Dedifferentiated amniotic fluid mesenchymal stem cell (primary cell): ENCODE results near the gene PARP15.
"Not testable (repeated sequence)": the region's sequence is repeated elsewhere in the genome, so short reads cannot be mapped to it uniquely, and the experiment has no call there.

ENCODE experiments used
- DNase-seq: peaks from one replicate; pipeline ENCODE4 v3.0.0-alpha.2; 2016; ENCODE audit errors: extremely low spot score

Gene PARP15

GRCh38 chr3:122619040-122619439, 41.6 kb downstream of the PARP15 start:
- no peak for DNase-seq

DNA sequence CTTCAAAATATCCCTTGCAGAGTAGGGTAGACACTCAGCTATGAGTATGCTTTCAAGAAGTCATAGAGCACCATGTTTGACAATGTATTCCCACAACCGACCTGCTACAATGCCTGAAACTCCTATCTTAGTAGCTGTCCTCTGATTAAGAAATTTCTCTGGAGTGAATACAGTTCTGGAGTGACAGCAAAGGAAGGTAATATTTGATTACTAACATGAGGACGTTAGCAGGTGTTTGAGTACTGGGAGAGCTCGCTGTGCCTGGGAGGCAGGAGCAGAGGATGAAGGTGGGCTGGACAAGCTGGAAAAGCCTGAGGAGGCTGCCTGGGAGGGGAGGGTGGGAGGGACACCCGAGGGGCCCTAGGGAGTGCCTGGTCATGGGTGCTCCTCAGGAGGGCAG, 42.9 kb downstream of the PARP15 start:
- no peak for DNase-seq

GRCh38 chr3:122621112-122621511, 43.7 kb downstream of the PARP15 start:
- no peak for DNase-seq

DNA sequence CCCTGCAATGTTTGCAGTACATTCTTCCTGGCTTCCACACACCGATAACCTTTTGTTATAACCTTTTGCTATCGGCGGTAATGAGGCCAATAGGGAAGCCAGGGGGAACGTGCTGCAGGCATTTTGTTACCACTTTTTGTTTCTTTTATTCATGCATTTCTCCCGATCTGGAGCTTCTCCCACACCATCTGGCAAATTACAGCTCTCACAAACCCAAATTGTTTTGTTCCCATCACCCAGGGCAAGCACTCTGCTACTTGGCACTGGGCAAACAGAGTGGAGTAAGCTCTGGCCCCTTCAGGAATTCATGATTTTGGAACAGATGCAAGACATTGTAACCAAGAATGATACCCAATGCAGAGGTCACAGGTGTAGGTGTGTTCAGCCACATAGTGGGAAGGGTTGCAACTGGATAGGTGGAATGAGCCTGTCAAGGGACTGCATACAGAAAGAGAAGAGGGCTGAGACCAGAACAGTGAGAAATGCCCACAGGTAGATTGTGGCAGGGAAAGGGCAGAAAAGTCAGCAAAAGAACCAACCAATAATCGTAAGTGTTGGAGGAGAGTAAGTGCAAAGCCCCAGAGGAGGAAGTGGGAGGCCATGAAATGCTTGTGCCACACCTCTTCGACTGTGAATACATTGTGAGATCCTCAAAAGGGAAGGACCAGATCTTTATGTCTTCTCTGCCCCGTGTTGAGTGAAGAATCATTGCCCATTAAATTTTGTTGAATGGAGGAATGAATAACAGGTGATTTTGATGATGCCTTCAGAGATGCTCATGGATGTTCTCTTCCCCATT, 45.8 kb downstream of the PARP15 start:
- no peak for DNase-seq

GRCh38 chr3:122626515-122627180, 49.2 kb downstream of the PARP15 start:
- DNase-seq: no peak

DNA sequence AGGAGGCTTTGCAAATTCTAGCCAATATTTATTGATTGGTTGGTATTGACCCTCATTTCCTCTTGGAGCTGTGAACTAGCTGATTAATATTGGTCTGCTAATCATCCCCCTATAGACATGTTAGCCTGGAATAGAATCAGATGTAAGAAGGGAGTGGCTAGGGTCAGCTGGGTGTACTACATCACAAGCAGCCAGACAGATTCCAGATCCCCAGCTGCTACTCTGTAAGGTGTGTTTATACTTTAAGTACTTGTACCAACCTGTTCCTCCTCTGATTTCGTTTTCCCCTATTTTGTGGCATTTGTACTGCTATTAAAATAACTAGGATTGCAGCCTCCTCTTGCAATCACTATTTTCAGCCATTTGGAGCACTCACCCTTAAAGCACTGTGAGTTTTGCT, 49.9 kb downstream of the PARP15 start:
- no peak for DNase-seq

- DNase-seq: no peak
Observed at GRCh38 chr3:122628567-122628966, 51.1 kb downstream of the PARP15 start.

GRCh38 chr3:122629763-122630162, 52.3 kb downstream of the PARP15 start:
- DNase-seq: no peak

GRCh38 chr3:122635789-122636188, 58.3 kb downstream of the PARP15 start:
- no peak for DNase-seq

DNA sequence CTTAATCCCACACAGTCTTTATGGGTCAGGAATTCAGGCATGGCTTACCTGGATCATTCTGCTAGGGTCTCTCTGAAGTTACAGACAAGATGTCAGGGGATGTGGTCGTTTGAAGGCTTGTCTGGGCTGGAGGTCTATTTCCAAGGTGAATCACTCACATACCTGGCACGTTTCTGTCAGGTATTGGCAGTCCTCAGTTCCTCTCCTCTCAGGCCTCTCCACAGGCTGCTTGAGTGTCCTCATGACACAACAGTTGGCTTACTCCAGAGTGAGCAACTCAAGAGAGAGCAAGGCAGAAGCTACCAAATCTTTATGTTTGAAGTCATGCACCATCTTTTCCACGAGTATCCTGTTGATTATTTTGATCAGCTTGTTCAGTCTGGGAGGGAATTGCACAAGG, 59.2 kb downstream of the PARP15 start:
- no peak for DNase-seq

DNA sequence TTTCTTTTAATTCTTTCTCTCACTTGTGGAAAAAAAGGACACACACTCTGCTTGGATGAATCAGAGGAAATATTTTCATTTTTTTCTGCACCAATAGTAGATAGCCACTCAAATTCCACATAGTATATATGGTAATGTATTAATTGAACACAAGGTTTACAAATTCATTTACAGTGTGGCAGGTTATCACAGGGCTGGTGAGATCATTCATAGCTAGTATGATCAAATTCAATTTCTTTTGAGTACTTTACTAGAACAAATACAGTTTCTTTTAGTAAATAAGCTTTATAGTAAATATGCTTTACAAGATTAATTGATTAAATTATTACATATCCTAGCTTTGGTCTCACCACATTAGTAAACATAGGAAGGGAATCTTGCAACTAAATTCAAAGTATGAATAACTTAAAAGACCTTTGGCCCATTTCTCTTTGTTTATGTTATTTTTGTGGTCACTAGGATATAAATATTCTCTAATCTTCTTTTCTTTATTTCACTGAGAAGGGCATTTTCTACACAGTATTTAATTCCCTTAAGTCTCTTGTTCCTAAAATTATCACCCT, 63.1 kb downstream of the PARP15 start:
- DNase-seq: no peak

DNA sequence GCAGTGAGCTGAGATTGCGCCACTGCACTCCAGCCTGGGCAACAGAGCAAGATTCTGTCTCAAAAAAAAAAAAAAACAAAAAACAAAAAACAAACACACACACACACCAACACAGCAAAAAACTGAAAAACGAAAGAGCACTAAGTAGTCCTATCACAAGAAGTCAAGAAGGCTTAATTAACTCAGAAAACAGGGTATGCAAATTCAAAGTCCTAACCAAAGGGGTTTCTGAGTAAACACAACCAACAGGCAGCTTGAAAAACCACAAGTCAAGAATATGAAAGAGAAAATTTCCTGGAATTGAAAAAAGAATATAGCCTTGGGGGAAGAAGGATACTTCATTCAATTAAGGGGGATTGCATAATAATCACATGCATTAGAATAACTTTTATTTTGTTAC, 65.5 kb downstream of the PARP15 start:
- no peak for DNase-seq

DNA sequence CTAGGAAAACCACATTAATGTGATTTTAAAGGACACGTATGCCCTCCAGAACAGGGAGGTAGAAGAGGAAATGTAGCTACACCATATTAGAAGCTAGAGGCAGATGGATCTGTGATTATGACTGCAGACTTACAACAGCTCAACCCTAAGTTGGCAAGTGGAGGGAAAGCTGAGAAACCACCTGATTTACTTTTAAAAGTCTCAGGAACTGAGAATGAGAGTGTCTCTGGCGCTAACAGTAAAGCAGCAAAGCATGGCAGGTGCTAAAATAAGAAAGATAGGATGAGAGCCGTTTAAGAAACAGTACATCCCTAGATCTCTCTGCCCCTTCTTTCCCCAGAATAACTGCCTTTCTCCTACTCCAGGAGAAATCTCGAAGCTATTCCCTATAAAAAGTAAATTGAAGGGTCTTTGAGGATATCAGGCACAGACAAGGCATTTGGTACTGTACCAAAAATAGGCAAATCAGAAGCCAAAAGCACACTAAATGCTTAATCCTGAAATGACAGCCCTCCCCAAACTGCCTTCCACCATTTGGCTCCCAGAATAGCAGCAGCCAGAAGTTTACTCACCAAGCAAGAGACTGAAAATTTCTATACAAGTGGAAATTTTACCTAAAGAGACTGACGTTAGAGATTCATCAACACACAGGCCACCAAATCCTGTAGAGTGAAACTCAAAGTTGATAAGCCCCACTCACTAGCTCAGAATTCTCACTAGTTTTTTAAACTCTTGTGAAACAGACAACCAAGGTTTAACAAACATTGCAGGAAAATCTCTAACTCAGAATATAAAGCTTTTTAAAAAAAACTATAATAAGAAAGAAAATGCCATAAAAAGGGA, 68.9 kb downstream of the PARP15 start:
- no peak for DNase-seq

- DNase-seq: not testable (repeated sequence)
Observed at GRCh38 chr3:122651233-122651907, 73.9 kb downstream of the PARP15 start.

DNA sequence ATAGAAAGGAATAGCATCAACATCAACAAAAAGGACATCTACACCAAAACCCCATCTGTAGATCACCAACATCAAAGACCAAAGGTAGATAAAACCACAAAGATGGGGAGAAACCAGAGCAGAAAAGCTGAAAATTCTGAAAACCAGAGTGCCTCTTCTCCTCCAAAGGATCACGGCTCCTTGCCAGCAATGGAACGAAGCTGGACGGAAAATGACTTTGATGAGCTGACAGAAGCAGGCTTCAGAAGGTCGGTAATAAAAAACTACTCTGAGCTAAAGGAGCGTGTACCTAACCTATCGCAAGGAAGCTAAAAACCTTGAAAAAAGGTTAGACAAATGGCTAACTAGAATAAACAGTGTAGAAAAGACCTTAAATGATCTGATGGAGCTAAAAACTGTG, 74.5 kb downstream of the PARP15 start:
- not testable (repeated sequence) for DNase-seq

- DNase-seq: not testable (repeated sequence)
Observed at GRCh38 chr3:122658336-122658735, 80.9 kb downstream of the PARP15 start.

GRCh38 chr3:122660297-122660974, 83.0 kb downstream of the PARP15 start:
- no peak for DNase-seq

DNA sequence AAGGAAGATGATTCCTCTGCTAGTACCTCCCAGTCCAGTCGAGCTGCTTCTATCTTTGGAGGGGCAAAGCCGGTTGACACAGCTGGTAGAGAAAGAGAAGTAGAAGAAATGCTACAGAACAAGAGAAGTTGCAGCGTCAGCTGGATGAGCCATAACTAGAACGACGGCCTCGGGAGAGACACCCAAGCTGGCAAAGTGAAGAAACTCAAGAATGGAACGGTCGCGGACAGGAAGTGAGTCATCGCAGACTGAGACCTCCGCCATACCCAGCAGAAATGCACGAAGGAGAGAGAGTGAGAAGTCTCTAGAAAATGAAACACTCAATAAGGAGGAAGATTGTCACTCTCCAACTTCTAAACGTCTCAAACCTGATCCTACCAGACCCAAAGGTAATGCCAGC, 84.2 kb downstream of the PARP15 start:
- DNase-seq: no peak

DNA sequence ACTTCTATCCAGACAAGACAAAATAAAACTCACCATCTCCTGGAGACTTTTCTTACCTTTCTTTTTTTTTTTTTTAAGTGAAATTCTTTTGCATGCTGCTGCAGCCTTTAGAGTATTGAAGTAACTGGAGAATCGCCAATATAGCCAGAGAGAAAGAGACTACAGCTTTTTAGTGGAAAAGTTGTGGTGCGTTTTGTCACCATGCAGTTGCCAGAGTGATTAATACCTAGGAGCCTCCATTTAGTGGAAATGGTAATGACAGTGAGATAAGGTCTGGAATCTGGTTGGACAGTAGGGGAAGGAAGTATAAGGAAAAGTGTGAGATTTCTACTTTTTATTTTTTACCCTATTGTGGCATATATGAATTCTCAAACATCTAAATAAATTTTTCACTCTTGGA, 85.1 kb downstream of the PARP15 start:
- DNase-seq: no peak

DNA sequence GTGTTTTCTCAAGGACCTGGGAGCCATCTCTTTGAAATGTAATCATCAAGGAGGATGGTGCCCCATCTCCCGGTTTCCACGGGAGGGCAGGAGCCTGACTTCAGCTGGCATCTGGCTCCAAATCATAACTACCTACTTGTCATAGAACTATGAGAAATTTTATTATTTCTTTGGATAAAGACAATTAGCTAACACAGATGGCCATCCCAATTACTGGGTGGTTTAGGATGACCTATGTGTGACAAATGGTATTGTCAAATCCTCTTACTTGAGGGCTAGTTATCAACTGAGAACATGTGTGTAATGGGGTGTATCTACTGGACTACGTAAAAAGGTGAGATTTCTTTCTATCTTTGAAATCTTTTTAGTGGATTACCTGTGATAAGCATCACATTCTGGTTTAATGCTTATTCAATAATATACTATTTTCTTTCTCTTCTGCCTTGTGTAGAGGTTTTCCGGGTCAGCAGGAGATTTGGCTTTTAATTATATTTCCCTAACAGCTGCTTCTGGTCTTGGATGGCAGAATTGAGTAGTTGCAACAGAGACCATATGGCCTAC, 87.9 kb downstream of the PARP15 start:
- DNase-seq: no peak

DNA sequence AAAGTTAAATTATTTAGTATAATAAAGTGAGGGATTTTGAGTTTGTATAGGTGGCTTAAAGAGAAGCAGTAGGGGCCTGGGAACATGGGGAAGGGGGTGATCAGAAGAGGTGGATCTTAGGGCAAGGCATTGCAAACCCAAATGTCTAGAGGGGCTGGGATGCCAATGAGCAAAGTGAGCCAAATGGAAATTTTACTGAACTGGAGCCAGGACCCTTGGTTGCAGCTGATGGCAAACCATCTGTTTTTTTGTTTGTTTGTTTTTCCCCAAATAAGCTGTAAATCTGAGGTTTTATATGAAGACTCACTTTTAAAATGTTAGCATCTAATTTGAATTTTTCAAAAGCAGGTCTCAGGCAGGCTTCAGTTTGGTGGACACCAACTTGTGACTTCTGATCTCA, 88.4 kb downstream of the PARP15 start:
- no peak for DNase-seq
